Lung (tissue), 12 donors: ENCODE measurements around the gene EVI2A. TPM values are rescaled to one million over a fixed set of nuclear protein-coding genes. Genes with fewer than 3 reads are reported as not detected.

Experiments
- ATAC-seq: fragments of 200-7000 bp; cut with Tn5 transposase; one replicate; pipeline ENCODE4 v1.9.1; 2020; ENCODE audit warnings: moderate number of reproducible peaks; ENCODE audit not compliant: insufficient read depth, low FRiP score
- DNase-seq, 3 donors: peaks; one replicate each; pipeline ENCODE4 v3.0.0-alpha.2; 2013 to 2017
- H3K27ac ChIP-seq, 2 donors: one replicate each; pipeline ENCODE4 v1.5.1; 2013; ENCODE audit warnings: mild to moderate bottlenecking in 2 of 2, moderate library complexity in 2 of 2, control low read depth in 1 of 2, inconsistent platforms in 1 of 2, low read depth in 1 of 2, low read length in 1 of 2
- H3K27me3 ChIP-seq, 3 donors: one replicate each; pipeline ENCODE4 v1.5.1; 2013; ENCODE audit warnings: low read length in 2 of 3; ENCODE audit not compliant: control insufficient read depth in 3 of 3, insufficient read depth in 3 of 3
- H3K36me3 ChIP-seq, 4 donors: one replicate each; pipeline ENCODE4 v1.5.1; 2013; ENCODE audit warnings: low read length in 4 of 4, mild to moderate bottlenecking in 1 of 4, moderate library complexity in 1 of 4; ENCODE audit not compliant: control insufficient read depth in 4 of 4, insufficient read depth in 4 of 4
- H3K4me1 ChIP-seq, 5 donors: one replicate each; pipeline ENCODE4 v1.5.1; 2013; ENCODE audit warnings: low read length in 5 of 5, mild to moderate bottlenecking in 2 of 5, moderate library complexity in 1 of 5; ENCODE audit not compliant: control insufficient read depth in 5 of 5, insufficient read depth in 5 of 5
- H3K4me3 ChIP-seq: one replicate; pipeline ENCODE4 v1.5.1; 2013; ENCODE audit warnings: mild to moderate bottlenecking, control low read depth, moderate library complexity
- H3K9ac ChIP-seq, 2 donors: one replicate each; pipeline ENCODE4 v1.5.1; 2013; ENCODE audit warnings: low read length in 2 of 2, control low read depth in 1 of 2; ENCODE audit not compliant: insufficient read depth in 1 of 2
- H3K9me3 ChIP-seq, 4 donors: one replicate each; pipeline ENCODE4 v1.5.1; 2013; ENCODE audit warnings: low read length in 3 of 4, mild to moderate bottlenecking in 1 of 4, moderate library complexity in 1 of 4; ENCODE audit not compliant: control insufficient read depth in 4 of 4, insufficient read depth in 3 of 4
- WGBS, 2 donors: extraction: QIAGEN DNeasy Blood & Tissue Kit; methylation state at CpG; one replicate each; pipeline ENCODE4 v1.1.7; 2013; 5-methylcytosine and 5-hydroxymethylcytosine counted together
- polyA plus RNA-seq, 2 donors: library from polyadenylated mRNA; stranded (reverse); fragments of 200-250 nt; gene quantifications; one replicate each; pipeline ENCODE4 v1.2.1, GENCODE V29; 2013
- total RNA-seq, 2 donors: library from RNA; depleted of rRNA in 1 of 2; stranded (reverse); fragments of >200 nt in 1 of 2; gene quantifications; one replicate each; pipeline ENCODE4 v1.2.1, GENCODE V29; 2014 to 2021
- TF ChIP-seq, protein P1 (sequence below): IDR thresholded peaks from 2 replicates; pipeline ENCODE4 v1.5.1; 2012; ENCODE audit warnings: mild to moderate bottlenecking; ENCODE audit errors: control extremely low read depth, extremely low read depth
- donor health status: control.
- donor health status: control.
- donor health status: Bipolar disorder and iron deficiency.
- donor health status: healthy.
- donor health status: DM: yes; HTN: yes; CAD: no.

Gene EVI2A
- total and polyA plus RNA-seq, 4 donors = 8.9 to 44.9 (median 16.3) TPM

DNA sequence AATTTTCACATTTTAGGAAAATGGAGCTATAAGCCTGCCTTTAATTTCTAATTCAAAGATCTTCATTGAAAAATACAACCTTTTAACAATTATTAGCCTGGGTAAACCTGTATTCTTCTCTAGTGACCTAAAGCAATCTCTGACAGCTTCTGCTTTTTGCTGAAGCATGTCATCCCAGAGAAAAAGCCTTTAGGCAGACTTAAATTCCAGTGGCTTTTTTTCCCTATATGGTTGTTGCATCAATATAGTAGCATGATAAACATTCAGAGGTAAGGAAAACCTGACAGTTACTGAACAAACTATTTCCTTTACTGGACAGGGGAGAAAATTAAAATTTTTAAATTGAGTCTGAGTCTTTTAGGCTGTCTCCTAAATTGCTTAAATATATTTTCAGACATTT lies 7.8 kb upstream of the EVI2A start:
- Histone ChIP-seq H3K27ac (no peak overlapping the region), H3K4me3 (no peak overlapping the region), H3K4me1 (no peaks in the 10 kb centered on the region), H3K9me3 (no peaks in the 10 kb centered on the region), H3K36me3 (peaks cover 0 to 17% (median 7%) of the 10 kb centered on the region in 4 donors), H3K27me3 (no peaks in the 10 kb centered on the region), H3K9ac (no peak overlapping the region)
- TF ChIP-seq, protein P1, sequence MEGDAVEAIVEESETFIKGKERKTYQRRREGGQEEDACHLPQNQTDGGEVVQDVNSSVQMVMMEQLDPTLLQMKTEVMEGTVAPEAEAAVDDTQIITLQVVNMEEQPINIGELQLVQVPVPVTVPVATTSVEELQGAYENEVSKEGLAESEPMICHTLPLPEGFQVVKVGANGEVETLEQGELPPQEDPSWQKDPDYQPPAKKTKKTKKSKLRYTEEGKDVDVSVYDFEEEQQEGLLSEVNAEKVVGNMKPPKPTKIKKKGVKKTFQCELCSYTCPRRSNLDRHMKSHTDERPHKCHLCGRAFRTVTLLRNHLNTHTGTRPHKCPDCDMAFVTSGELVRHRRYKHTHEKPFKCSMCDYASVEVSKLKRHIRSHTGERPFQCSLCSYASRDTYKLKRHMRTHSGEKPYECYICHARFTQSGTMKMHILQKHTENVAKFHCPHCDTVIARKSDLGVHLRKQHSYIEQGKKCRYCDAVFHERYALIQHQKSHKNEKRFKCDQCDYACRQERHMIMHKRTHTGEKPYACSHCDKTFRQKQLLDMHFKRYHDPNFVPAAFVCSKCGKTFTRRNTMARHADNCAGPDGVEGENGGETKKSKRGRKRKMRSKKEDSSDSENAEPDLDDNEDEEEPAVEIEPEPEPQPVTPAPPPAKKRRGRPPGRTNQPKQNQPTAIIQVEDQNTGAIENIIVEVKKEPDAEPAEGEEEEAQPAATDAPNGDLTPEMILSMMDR = no peak
- DNase-seq = no peak
- no peak for ATAC-seq

DNA sequence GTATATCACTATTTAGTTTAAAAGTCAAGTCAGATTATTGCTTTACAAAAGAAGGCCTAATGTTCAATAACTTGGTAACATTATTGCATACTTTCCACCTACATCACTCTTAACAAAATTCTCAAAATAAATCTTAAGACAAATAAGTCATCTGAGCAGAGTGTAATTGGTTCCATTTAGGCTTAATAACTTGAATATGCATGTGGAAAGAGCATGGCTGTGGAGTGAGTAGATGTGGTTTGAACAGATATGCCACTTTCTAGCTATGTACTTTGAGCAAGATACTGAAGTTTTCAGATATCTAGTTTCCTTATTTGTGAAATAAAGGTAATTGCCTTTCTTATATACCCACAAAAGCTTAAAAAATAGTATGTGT lies 6.7 kb upstream of the EVI2A start:
- peaks cover 0 to 14% (median 7%) of the 10 kb centered on the region in 4 donors for H3K36me3 ChIP-seq
- TF ChIP-seq, protein P1 = no peak
- H3K27ac ChIP-seq = no peak overlapping the region
- H3K9me3 ChIP-seq = no peaks in the 10 kb centered on the region
- no peak overlapping the region for H3K9ac ChIP-seq
- no peak for DNase-seq
- no peak overlapping the region for H3K4me3 ChIP-seq
- H3K4me1 ChIP-seq = no peaks in the 10 kb centered on the region
- no peak for ATAC-seq
- no peaks in the 10 kb centered on the region for H3K27me3 ChIP-seq

DNA sequence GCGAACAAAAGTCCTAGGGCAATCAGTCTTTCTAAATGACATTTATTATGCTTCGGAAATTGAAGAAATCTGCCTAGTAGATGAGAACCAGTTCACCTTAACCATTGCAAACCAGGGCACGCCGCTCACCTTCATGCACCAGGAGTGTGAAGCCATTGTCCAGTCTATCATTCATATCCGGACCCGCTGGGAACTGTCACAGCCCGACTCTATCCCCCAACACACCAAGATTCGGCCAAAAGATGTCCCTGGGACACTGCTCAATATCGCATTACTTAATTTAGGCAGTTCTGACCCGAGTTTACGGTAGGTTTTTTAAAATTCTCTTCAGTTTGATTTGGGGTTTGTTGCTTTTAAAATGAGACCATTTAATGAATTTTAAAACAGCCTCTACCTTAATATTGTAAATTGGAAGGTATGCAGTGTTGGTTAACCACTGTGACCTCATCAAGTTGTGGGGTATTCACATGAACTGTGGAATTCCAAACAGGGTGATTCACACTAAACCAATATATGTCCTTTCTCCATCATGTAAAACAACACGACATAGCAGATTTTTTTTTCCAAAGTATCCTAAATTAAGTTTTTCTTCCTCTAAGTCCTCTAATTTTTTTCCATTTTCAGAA lies 6.2 kb upstream of the EVI2A start:
- TF ChIP-seq, protein P1 = no peak
- Histone ChIP-seq H3K9me3 (no peaks in the 10 kb centered on the region), H3K4me3 (no peak overlapping the region), H3K36me3 (peaks cover 0 to 14% (median 7%) of the 10 kb centered on the region in 4 donors), H3K4me1 (no peaks in the 10 kb centered on the region), H3K27ac (no peak overlapping the region), H3K9ac (no peak overlapping the region), H3K27me3 (no peaks in the 10 kb centered on the region)
- ATAC-seq = no peak
- no peak for DNase-seq
- WGBS, 2 donors = 95 to 98% methylated on average over 12 of the region's 12 CpGs

GRCh38 chr17:31323551-31323950 lies 2.1 kb upstream of the EVI2A start:
- peaks cover 0 to 14% (median 6%) of the 10 kb centered on the region in 4 donors for H3K36me3 ChIP-seq
- no peak overlapping the region for H3K9ac ChIP-seq
- no peak overlapping the region for H3K27ac ChIP-seq
- DNase-seq (no peak), ATAC-seq (no peak)
- H3K4me3 ChIP-seq = no peak overlapping the region
- no peaks in the 10 kb centered on the region for H3K27me3 ChIP-seq
- no peaks in the 10 kb centered on the region for H3K9me3 ChIP-seq
- no peaks in the 10 kb centered on the region for H3K4me1 ChIP-seq
- TF ChIP-seq, protein P1 = no peak
